OCI-LY1 (cell line): ENCODE data around the gene GSKIP.

Experiments
- H2AFZ ChIP-seq: fragments of 200-600 bp; sonication (generic), shearing (Covaris generic); 2 replicates; pipeline ENCODE4 v1.6.0; 2014; ENCODE audit warnings: antibody characterized with exemption, mild to moderate bottlenecking, low read length
- H3F3A ChIP-seq: fragments of 200-600 bp; sonication (generic), shearing (Covaris generic); 2 replicates; pipeline ENCODE4 v1.6.0; 2014; ENCODE audit warnings: mild to moderate bottlenecking, antibody characterized with exemption, low read length, moderate library complexity; ENCODE audit not compliant: insufficient read depth
- H3K27ac ChIP-seq: fragments of 200-600 bp; sonication (generic); 2 replicates; pipeline ENCODE4 v1.5.1; 2014; ENCODE audit warnings: low read length, mixed run types, mild to moderate bottlenecking, low read depth; ENCODE audit not compliant: poor library complexity, severe bottlenecking
- H3K27me3 ChIP-seq: fragments of 200-600 bp; sonication (generic); 2 replicates; pipeline ENCODE4 v1.6.0; 2014; ENCODE audit warnings: antibody characterized with exemption, mild to moderate bottlenecking, low read length, moderate library complexity; ENCODE audit not compliant: insufficient read depth
- H3K36me3 ChIP-seq: fragments of 200-600 bp; sonication (generic); 2 replicates; pipeline ENCODE4 v1.6.1; 2014; ENCODE audit warnings: mild to moderate bottlenecking, antibody characterized with exemption, low read length, moderate library complexity, mixed read lengths; ENCODE audit not compliant: insufficient read depth
- H3K4me1 ChIP-seq: fragments of 200-600 bp; sonication (generic); 2 replicates; pipeline ENCODE4 v1.5.1; 2014; ENCODE audit warnings: mild to moderate bottlenecking, low read length, moderate library complexity; ENCODE audit not compliant: insufficient read depth, severe bottlenecking
- H3K4me2 ChIP-seq: fragments of 200-600 bp; sonication (generic), shearing (Covaris generic); 2 replicates; pipeline ENCODE4 v1.6.1; 2014; ENCODE audit warnings: low read length
- H3K4me3 ChIP-seq: fragments of 200-600 bp; sonication (generic); 2 replicates; pipeline ENCODE4 v1.5.1; 2014; ENCODE audit warnings: low read length, low read depth, mild to moderate bottlenecking, mixed read lengths; ENCODE audit not compliant: poor library complexity, severe bottlenecking
- H3K79me2 ChIP-seq: fragments of 200-600 bp; shearing (Covaris generic); 2 replicates; pipeline ENCODE4 v1.6.1; 2016; ENCODE audit warnings: mixed run types, low read length, mixed read lengths; ENCODE audit not compliant: insufficient read depth
- H3K9ac ChIP-seq: fragments of 200-600 bp; sonication (generic), shearing (Covaris generic); 2 replicates; pipeline ENCODE4 v1.6.1; 2014; ENCODE audit warnings: mild to moderate bottlenecking, low read length, mixed read lengths
- H3K9me2 ChIP-seq: fragments of 200-600 bp; sonication (generic), shearing (Covaris generic); 2 replicates; pipeline ENCODE4 v1.6.1; 2014; ENCODE audit warnings: low read depth, mild to moderate bottlenecking, low read length, mixed read lengths
- H3K9me3 ChIP-seq: fragments of 200-600 bp; shearing (Covaris generic); 2 replicates; pipeline ENCODE4 v1.6.1; 2014; ENCODE audit warnings: low read length, mixed read lengths
- H4K20me1 ChIP-seq: fragments of 200-600 bp; sonication (generic), shearing (Covaris generic); 2 replicates; pipeline ENCODE4 v1.6.0; 2016; ENCODE audit warnings: mild to moderate bottlenecking, low read length; ENCODE audit not compliant: insufficient read depth
- CTCF ChIP-seq: fragments of 200-600 bp; sonication (generic), shearing (Covaris generic); IDR thresholded peaks from 2 replicates; pipeline ENCODE4 v1.5.1; 2017; ENCODE audit warnings: mild to moderate bottlenecking, antibody characterized with exemption, low read length, moderate library complexity, mixed read lengths
- EZH2 ChIP-seq: fragments of 200-600 bp; sonication (generic), shearing (Covaris generic); IDR thresholded peaks from 2 replicates; pipeline ENCODE4 v1.8.0; 2017; ENCODE audit warnings: borderline replicate concordance, mixed run types, mild to moderate bottlenecking, antibody characterized with exemption, low read length, moderate library complexity, mixed read lengths

Gene GSKIP

DNA sequence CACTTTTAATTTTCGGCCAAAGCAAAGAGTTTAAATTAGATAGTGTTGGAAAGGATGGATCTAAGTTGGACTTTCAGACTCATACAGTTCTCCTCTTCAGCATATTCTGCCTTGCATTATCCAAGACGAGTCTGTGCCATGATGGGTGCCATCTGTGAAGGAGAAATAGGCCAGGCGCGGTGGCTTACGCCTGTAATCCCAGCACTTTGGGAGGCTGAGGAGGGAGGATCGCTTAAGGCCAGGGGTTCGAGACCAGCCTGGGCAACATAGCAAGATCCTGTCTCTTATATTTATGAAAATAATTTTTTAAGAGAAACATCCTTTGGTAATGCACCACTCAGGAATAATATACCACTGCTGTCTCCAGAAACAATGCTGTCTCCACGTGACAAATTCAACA, 35.1 kb downstream of the GSKIP start:
- no peaks in the 10 kb centered on the region for H3K4me1 ChIP-seq
- H3K79me2 ChIP-seq = no peaks in the 10 kb centered on the region
- H3F3A ChIP-seq = no peaks in the 10 kb centered on the region
- no peaks in the 10 kb centered on the region for H3K36me3 ChIP-seq
- H3K4me2 ChIP-seq = no peak overlapping the region
- no peaks in the 10 kb centered on the region for H4K20me1 ChIP-seq
- H3K4me3 ChIP-seq = no peak overlapping the region
- no peak overlapping the region for H3K9ac ChIP-seq
- no peak for TF ChIP-seq EZH2
- TF ChIP-seq CTCF = no peak
- H3K27ac ChIP-seq = no peak overlapping the region
- H2AFZ ChIP-seq = no peak overlapping the region
- no peaks in the 10 kb centered on the region for H3K27me3 ChIP-seq
- H3K9me2 ChIP-seq = no peaks in the 10 kb centered on the region
- H3K9me3 ChIP-seq = no peaks in the 10 kb centered on the region

DNA sequence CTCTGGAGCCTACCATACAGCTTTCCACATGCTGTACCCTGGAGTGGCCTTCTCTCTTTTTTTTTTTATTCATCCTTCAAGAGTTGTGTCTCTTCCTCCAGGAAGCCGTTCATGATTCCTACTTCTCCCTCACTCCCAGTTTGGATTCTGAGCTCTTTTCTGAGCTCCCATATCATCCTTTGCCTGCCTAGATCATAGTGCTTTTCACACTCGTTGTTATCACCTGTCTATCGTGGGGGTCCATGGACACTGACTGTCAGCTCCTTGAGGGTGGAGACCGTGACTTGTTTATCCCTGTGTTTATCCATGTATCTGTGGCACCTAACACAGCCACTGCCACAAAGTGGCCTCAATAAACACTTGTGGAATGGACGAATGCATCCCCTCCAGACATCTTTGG, 35.6 kb downstream of the GSKIP start:
- Histone ChIP-seq H3K4me2 (no peak overlapping the region), H3F3A (no peaks in the 10 kb centered on the region), H3K79me2 (no peaks in the 10 kb centered on the region), H3K4me3 (no peak overlapping the region), H2AFZ (no peak overlapping the region), H3K9me3 (no peaks in the 10 kb centered on the region), H3K27ac (no peak overlapping the region), H3K9ac (no peak overlapping the region), H3K4me1 (no peaks in the 10 kb centered on the region), H3K27me3 (no peaks in the 10 kb centered on the region), H3K36me3 (no peaks in the 10 kb centered on the region), H4K20me1 (no peaks in the 10 kb centered on the region), H3K9me2 (no peaks in the 10 kb centered on the region)
- TF ChIP-seq EZH2 = no peak
- no peak for TF ChIP-seq CTCF

DNA sequence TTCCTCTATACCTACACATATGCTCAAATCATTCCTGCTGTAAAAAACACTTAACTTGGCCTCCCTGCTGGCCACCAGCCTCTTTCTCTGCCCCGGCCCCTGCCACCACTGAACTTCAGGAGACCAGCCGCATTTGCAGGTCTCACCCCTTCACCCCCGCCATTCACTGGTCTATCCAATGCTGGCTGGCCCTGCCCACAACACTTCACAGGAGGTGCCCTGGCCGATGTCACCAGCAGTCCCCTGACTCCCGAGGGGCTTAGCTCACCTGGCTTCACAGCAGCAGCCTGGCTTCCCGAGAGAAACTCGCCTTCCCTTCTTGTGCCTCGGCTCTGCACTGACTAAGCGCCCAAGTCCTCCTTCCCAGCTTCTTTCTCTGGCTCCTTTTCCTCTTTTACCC, 36.1 kb downstream of the GSKIP start:
- no peaks in the 10 kb centered on the region for H3F3A ChIP-seq
- no peaks in the 10 kb centered on the region for H4K20me1 ChIP-seq
- no peak overlapping the region for H3K9ac ChIP-seq
- H3K36me3 ChIP-seq = no peaks in the 10 kb centered on the region
- H3K79me2 ChIP-seq = no peaks in the 10 kb centered on the region
- no peak overlapping the region for H3K4me3 ChIP-seq
- no peak overlapping the region for H3K27ac ChIP-seq
- no peak overlapping the region for H2AFZ ChIP-seq
- no peaks in the 10 kb centered on the region for H3K4me1 ChIP-seq
- no peaks in the 10 kb centered on the region for H3K9me3 ChIP-seq
- H3K9me2 ChIP-seq = no peaks in the 10 kb centered on the region
- no peaks in the 10 kb centered on the region for H3K27me3 ChIP-seq
- no peak for TF ChIP-seq EZH2
- no peak for TF ChIP-seq CTCF
- H3K4me2 ChIP-seq = no peak overlapping the region
